WTC11 (cell line): ENCODE measurements around the gene PDE4B. TPM values are rescaled to one million over a fixed set of nuclear protein-coding genes. Genes with fewer than 3 reads are reported as not detected.

Source experiments
- ATAC-seq: fragments of 200-7000 bp; cut with Tn5 transposase; 2 replicates; pipeline ENCODE4 v1.10.0; 2021; ENCODE audit warnings: mild to moderate bottlenecking, moderate library complexity
- CTCF ChIA-PET: fragments of 300-600 bp; sonication (Branson Sonifier 250); formaldehyde crosslinking; loops from one replicate; lab custom pipeline; 2021; ENCODE audit warnings: antibody characterized with exemption; lab: Charles Lee
- POLR2A ChIA-PET: fragments of 350-600 bp; sonication (Branson Sonifier 250); formaldehyde crosslinking; loops from one replicate; lab custom pipeline; 2021; ENCODE audit warnings: antibody characterized with exemption; lab: Charles Lee
- DNase-seq: peaks from one replicate; pipeline ENCODE4 v3.0.0; 2021; ENCODE audit warnings: low spot score
- H3K27ac Mint-ChIP-seq: 2 replicates; pipeline ENCODE4 v1.8.0; 2021; ENCODE audit warnings: mixed read lengths
- H3K27me3 Mint-ChIP-seq: 2 replicates; pipeline ENCODE4 v1.8.0; 2021; ENCODE audit warnings: low read depth, mild to moderate bottlenecking, moderate library complexity, mixed read lengths
- H3K36me3 Mint-ChIP-seq: 2 replicates; pipeline ENCODE4 v1.8.0; 2021; ENCODE audit warnings: mixed read lengths
- H3K4me1 Mint-ChIP-seq: 2 replicates; pipeline ENCODE4 v1.8.0; 2022; ENCODE audit warnings: mixed read lengths
- H3K4me3 Mint-ChIP-seq: 2 replicates; pipeline ENCODE4 v1.8.0; 2021; ENCODE audit warnings: mild to moderate bottlenecking, moderate library complexity, mixed read lengths
- H3K9me3 Mint-ChIP-seq: 2 replicates; pipeline ENCODE4 v1.8.0; 2021; ENCODE audit warnings: mixed read lengths
- CREB1 ChIP-seq: sonication (generic); formaldehyde crosslinking; IDR thresholded peaks from 2 replicates; pipeline ENCODE4 v1.8.0; 2023; ENCODE audit warnings: mild to moderate bottlenecking, missing genetic modification reagents
- CREM ChIP-seq: sonication (generic); formaldehyde crosslinking; IDR thresholded peaks from 2 replicates; pipeline ENCODE4 v1.8.1; 2022; ENCODE audit warnings: mild to moderate bottlenecking, missing genetic modification reagents, moderate library complexity
- ELF4 ChIP-seq: sonication (generic); formaldehyde crosslinking; IDR thresholded peaks from 2 replicates; pipeline ENCODE4 v1.8.1; 2022; ENCODE audit warnings: low read depth, mild to moderate bottlenecking, moderate library complexity, missing genetic modification reagents
- FOXK1 ChIP-seq: sonication (generic); formaldehyde crosslinking; IDR thresholded peaks from 2 replicates; pipeline ENCODE4 v1.8.0; 2022; ENCODE audit warnings: mild to moderate bottlenecking, moderate library complexity, missing genetic modification reagents
- GABPB1 ChIP-seq: sonication (generic); formaldehyde crosslinking; IDR thresholded peaks from 2 replicates; pipeline ENCODE4 v1.8.1; 2023; ENCODE audit warnings: mild to moderate bottlenecking, missing genetic modification reagents
- HMGA2 ChIP-seq: fragments of 250-450 bp; sonication (Bioruptor Pico); IDR thresholded peaks from 2 replicates; pipeline ENCODE4 v1.4.0; 2021; ENCODE audit warnings: mild to moderate bottlenecking, moderate library complexity
- JUN ChIP-seq: sonication (generic); formaldehyde crosslinking; IDR thresholded peaks from 2 replicates; pipeline ENCODE4 v1.8.0; 2023; ENCODE audit warnings: mild to moderate bottlenecking, missing genetic modification reagents
- NR1H2 ChIP-seq: sonication (generic); formaldehyde crosslinking; IDR thresholded peaks from 2 replicates; pipeline ENCODE4 v1.9.0; 2021; ENCODE audit warnings: mild to moderate bottlenecking, moderate library complexity, missing genetic modification reagents
- PRRX2 ChIP-seq: fragments of 250-450 bp; sonication (Bioruptor Pico); IDR thresholded peaks from 2 replicates; pipeline ENCODE4 v1.8.0; 2021; ENCODE audit warnings: mild to moderate bottlenecking
- RORB ChIP-seq: fragments of 250-450 bp; sonication (Bioruptor Pico); IDR thresholded peaks from 2 replicates; pipeline ENCODE4 v1.9.0; 2021; ENCODE audit warnings: mild to moderate bottlenecking
- SMAD4 ChIP-seq: sonication (generic); formaldehyde crosslinking; IDR thresholded peaks from 2 replicates; pipeline ENCODE4 v1.8.0; 2022; ENCODE audit warnings: mild to moderate bottlenecking, missing genetic modification reagents
- SP1 ChIP-seq: sonication (generic); formaldehyde crosslinking; conservative IDR thresholded peaks from 2 replicates; pipeline ENCODE4 v1.8.1; 2022; ENCODE audit warnings: missing genetic modification reagents
- ZNF121 ChIP-seq: sonication (generic); formaldehyde crosslinking; IDR thresholded peaks from 2 replicates; pipeline ENCODE4 v1.8.0; 2023; ENCODE audit warnings: missing genetic modification reagents
- total RNA-seq: library from RNA; stranded (reverse); gene quantifications from 3 replicates; pipeline ENCODE4 v1.2.3, GENCODE V29; 2021
- TF ChIP-seq, protein P1 (sequence below): fragments of 250-450 bp; sonication (Bioruptor Pico); IDR thresholded peaks from 2 replicates; pipeline ENCODE4 v1.8.0; 2021; ENCODE audit warnings: mild to moderate bottlenecking
- TF ChIP-seq, protein P2 (sequence below): sonication (generic); formaldehyde crosslinking; IDR thresholded peaks from 2 replicates; pipeline ENCODE4 v1.8.1; 2022; ENCODE audit warnings: mild to moderate bottlenecking, moderate library complexity, missing genetic modification reagents
- TF ChIP-seq, protein P3 (sequence below): sonication (generic); formaldehyde crosslinking; IDR thresholded peaks from 2 replicates; pipeline ENCODE4 v1.8.1; 2022; ENCODE audit warnings: low read depth, missing genetic modification reagents, borderline replicate concordance
- TF ChIP-seq, protein P4 (sequence below): sonication (generic); formaldehyde crosslinking; IDR thresholded peaks from 2 replicates; pipeline ENCODE4 v1.8.1; 2023; ENCODE audit warnings: mild to moderate bottlenecking, moderate library complexity, missing genetic modification reagents
- TF ChIP-seq, protein P5 (sequence below): sonication (generic); formaldehyde crosslinking; IDR thresholded peaks from 2 replicates; pipeline ENCODE4 v1.8.1; 2023; ENCODE audit warnings: mild to moderate bottlenecking, missing genetic modification reagents
- TF ChIP-seq, protein P6 (sequence below): sonication (generic); formaldehyde crosslinking; IDR thresholded peaks from 2 replicates; pipeline ENCODE4 v1.8.1; 2022; ENCODE audit warnings: mild to moderate bottlenecking, missing genetic modification reagents, moderate library complexity, borderline replicate concordance
- TF ChIP-seq, protein P7 (sequence below): fragments of 200-600 bp; IDR thresholded peaks from 2 replicates; pipeline ENCODE4 v1.8.0; 2022; ENCODE audit warnings: antibody characterized with exemption
- TF ChIP-seq, protein P8 (sequence below): sonication (generic); formaldehyde crosslinking; IDR thresholded peaks from 2 replicates; pipeline ENCODE4 v1.8.1; 2023; ENCODE audit warnings: mild to moderate bottlenecking, missing genetic modification reagents, moderate library complexity

PDE4B gene
- total RNA-seq, 1 experiment from 2014 or later: 8.0 TPM

DNA sequence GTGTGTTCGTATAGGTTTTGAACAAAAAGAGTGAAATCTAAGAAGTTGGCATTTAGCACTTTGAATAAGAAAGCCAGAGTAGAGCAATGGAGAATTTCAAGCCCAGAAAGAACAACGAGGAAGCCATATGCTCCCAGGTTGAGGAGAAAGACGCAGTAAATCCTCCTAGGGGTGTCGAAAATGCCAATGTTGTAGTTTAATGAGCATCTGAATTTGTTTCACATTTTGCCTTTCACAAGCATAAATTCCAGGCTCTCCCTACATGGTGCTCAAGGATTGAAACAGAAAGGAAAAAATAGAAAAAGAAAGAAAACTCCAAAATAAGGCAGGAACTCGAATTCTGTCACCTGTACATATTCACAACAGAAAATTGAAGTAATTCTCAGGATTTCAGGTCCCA lies 476.5 kb downstream of the PDE4B start:
- Mint-ChIP-seq H3K27me3 (no peaks in the 10 kb centered on the region), H3K4me1 (peaks cover 57% of the 10 kb centered on the region), H3K36me3 (no peaks in the 10 kb centered on the region), H3K4me3 (no peak overlapping the region), H3K27ac (no peak overlapping the region), H3K9me3 (no peaks in the 10 kb centered on the region)
- POLR2A ChIA-PET: interaction anchor here (0.5 kb wide), 1 partner anchor 419 kb away, joined by 3 read pairs; no protein-coding TSS in a partner anchor
- ATAC-seq (no peak), DNase-seq (no peak)
- CTCF ChIA-PET: interaction anchor here (0.6 to 1.3 kb wide), 3 partner anchors 31 to 862 kb away, joined by 4 read pairs; no protein-coding TSS in a partner anchor
- TF ChIP-seq SP1 (CRISPR knock-in tag) (no peak), CREM (no peak), HMGA2 (CRISPR knock-in tag) (no peak), JUN (CRISPR knock-in tag) (no peak), GABPB1 (no peak), ELF4 (CRISPR knock-in tag) (no peak), FOXK1 (CRISPR knock-in tag) (no peak)
- TF ChIP-seq, protein P1, sequence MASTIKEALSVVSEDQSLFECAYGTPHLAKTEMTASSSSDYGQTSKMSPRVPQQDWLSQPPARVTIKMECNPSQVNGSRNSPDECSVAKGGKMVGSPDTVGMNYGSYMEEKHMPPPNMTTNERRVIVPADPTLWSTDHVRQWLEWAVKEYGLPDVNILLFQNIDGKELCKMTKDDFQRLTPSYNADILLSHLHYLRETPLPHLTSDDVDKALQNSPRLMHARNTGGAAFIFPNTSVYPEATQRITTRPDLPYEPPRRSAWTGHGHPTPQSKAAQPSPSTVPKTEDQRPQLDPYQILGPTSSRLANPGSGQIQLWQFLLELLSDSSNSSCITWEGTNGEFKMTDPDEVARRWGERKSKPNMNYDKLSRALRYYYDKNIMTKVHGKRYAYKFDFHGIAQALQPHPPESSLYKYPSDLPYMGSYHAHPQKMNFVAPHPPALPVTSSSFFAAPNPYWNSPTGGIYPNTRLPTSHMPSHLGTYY (CRISPR knock-in tag): no peak
- TF ChIP-seq, protein P2, sequence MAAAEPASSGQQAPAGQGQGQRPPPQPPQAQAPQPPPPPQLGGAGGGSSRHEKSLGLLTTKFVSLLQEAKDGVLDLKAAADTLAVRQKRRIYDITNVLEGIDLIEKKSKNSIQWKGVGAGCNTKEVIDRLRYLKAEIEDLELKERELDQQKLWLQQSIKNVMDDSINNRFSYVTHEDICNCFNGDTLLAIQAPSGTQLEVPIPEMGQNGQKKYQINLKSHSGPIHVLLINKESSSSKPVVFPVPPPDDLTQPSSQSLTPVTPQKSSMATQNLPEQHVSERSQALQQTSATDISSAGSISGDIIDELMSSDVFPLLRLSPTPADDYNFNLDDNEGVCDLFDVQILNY (CRISPR knock-in tag): no peak

DNA sequence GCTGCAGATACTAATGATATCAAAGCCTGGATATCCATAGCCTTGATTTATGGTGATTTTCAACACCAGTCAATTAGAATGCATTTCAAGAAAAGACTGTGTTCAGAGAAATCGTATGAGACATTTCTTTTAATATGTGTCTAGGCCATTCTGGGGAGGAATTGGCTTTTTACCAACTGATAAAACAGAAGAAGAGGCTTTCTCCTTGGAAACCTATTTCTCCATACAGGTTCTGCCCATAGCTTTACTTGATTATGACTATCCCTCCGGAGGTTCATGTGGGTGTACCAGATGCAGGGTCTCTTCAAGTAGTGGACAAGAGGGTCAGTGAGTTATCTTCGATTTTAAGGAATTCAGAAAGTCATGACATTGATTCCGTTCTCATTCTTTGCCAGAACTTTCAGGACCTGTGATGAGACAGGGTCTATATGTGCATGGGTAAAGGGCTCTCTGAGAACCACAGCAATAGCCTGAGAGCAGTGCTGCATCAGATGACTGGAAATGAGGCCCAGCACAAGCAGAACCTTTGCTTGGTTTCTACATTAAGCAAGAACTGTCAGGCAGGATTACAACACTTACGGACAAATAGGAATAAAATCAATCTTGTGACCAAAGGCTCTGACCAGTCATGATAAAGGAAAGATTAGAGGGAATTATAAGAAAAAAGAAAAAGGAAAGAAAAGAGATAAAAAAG lies 477.6 kb downstream of the PDE4B start:
- Mint-ChIP-seq H3K4me1 (peaks cover 48% of the 10 kb centered on the region), H3K4me3 (no peak overlapping the region), H3K27ac (no peak overlapping the region), H3K27me3 (no peaks in the 10 kb centered on the region), H3K36me3 (no peaks in the 10 kb centered on the region), H3K9me3 (no peaks in the 10 kb centered on the region)
- CTCF ChIA-PET: no interaction called here
- DNase-seq: no peak
- no peak for ATAC-seq
- POLR2A ChIA-PET: no interaction called here
- TF ChIP-seq, protein P3, sequence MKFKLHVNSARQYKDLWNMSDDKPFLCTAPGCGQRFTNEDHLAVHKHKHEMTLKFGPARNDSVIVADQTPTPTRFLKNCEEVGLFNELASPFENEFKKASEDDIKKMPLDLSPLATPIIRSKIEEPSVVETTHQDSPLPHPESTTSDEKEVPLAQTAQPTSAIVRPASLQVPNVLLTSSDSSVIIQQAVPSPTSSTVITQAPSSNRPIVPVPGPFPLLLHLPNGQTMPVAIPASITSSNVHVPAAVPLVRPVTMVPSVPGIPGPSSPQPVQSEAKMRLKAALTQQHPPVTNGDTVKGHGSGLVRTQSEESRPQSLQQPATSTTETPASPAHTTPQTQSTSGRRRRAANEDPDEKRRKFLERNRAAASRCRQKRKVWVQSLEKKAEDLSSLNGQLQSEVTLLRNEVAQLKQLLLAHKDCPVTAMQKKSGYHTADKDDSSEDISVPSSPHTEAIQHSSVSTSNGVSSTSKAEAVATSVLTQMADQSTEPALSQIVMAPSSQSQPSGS: no peak
- TF ChIP-seq GABPB1: no peak
- no peak for TF ChIP-seq RORB
- TF ChIP-seq, protein P4, sequence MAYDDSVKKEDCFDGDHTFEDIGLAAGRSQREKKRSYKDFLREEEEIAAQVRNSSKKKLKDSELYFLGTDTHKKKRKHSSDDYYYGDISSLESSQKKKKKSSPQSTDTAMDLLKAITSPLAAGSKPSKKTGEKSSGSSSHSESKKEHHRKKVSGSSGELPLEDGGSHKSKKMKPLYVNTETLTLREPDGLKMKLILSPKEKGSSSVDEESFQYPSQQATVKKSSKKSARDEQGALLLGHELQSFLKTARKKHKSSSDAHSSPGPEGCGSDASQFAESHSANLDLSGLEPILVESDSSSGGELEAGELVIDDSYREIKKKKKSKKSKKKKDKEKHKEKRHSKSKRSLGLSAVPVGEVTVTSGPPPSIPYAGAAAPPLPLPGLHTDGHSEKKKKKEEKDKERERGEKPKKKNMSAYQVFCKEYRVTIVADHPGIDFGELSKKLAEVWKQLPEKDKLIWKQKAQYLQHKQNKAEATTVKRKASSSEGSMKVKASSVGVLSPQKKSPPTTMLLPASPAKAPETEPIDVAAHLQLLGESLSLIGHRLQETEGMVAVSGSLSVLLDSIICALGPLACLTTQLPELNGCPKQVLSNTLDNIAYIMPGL (CRISPR knock-in tag): no peak
- TF ChIP-seq CREB1 (CRISPR knock-in tag): no peak
- no peak for TF ChIP-seq NR1H2 (CRISPR knock-in tag)
- TF ChIP-seq, protein P1 (CRISPR knock-in tag): no peak
- no peak for TF ChIP-seq ZNF121 (CRISPR knock-in tag)
- no peak for TF ChIP-seq PRRX2
- no peak for TF ChIP-seq SP1 (CRISPR knock-in tag)
- TF ChIP-seq, protein P5, sequence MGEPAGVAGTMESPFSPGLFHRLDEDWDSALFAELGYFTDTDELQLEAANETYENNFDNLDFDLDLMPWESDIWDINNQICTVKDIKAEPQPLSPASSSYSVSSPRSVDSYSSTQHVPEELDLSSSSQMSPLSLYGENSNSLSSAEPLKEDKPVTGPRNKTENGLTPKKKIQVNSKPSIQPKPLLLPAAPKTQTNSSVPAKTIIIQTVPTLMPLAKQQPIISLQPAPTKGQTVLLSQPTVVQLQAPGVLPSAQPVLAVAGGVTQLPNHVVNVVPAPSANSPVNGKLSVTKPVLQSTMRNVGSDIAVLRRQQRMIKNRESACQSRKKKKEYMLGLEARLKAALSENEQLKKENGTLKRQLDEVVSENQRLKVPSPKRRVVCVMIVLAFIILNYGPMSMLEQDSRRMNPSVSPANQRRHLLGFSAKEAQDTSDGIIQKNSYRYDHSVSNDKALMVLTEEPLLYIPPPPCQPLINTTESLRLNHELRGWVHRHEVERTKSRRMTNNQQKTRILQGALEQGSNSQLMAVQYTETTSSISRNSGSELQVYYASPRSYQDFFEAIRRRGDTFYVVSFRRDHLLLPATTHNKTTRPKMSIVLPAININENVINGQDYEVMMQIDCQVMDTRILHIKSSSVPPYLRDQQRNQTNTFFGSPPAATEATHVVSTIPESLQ: no peak
- TF ChIP-seq FOXK1 (CRISPR knock-in tag): no peak
- no peak for TF ChIP-seq SMAD4
- no peak for TF ChIP-seq HMGA2 (CRISPR knock-in tag)
- TF ChIP-seq, protein P6, sequence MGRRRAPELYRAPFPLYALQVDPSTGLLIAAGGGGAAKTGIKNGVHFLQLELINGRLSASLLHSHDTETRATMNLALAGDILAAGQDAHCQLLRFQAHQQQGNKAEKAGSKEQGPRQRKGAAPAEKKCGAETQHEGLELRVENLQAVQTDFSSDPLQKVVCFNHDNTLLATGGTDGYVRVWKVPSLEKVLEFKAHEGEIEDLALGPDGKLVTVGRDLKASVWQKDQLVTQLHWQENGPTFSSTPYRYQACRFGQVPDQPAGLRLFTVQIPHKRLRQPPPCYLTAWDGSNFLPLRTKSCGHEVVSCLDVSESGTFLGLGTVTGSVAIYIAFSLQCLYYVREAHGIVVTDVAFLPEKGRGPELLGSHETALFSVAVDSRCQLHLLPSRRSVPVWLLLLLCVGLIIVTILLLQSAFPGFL (CRISPR knock-in tag): no peak
- TF ChIP-seq, protein P7, sequence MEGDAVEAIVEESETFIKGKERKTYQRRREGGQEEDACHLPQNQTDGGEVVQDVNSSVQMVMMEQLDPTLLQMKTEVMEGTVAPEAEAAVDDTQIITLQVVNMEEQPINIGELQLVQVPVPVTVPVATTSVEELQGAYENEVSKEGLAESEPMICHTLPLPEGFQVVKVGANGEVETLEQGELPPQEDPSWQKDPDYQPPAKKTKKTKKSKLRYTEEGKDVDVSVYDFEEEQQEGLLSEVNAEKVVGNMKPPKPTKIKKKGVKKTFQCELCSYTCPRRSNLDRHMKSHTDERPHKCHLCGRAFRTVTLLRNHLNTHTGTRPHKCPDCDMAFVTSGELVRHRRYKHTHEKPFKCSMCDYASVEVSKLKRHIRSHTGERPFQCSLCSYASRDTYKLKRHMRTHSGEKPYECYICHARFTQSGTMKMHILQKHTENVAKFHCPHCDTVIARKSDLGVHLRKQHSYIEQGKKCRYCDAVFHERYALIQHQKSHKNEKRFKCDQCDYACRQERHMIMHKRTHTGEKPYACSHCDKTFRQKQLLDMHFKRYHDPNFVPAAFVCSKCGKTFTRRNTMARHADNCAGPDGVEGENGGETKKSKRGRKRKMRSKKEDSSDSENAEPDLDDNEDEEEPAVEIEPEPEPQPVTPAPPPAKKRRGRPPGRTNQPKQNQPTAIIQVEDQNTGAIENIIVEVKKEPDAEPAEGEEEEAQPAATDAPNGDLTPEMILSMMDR: no peak
- TF ChIP-seq, protein P8, sequence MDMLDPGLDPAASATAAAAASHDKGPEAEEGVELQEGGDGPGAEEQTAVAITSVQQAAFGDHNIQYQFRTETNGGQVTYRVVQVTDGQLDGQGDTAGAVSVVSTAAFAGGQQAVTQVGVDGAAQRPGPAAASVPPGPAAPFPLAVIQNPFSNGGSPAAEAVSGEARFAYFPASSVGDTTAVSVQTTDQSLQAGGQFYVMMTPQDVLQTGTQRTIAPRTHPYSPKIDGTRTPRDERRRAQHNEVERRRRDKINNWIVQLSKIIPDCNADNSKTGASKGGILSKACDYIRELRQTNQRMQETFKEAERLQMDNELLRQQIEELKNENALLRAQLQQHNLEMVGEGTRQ (CRISPR knock-in tag): no peak
